ENCODE measurements around the gene SHH. TPM values are rescaled to one million over a fixed set of nuclear protein-coding genes. Genes with fewer than 3 reads are reported as not detected.
A peak's percentile ranks its signal among the peaks of the same experiment; 100 is the strongest.

SHH gene
- polyA plus RNA-seq, 10 donors, result 0.04 to 4.6 (median 0.07) TPM

DNA sequence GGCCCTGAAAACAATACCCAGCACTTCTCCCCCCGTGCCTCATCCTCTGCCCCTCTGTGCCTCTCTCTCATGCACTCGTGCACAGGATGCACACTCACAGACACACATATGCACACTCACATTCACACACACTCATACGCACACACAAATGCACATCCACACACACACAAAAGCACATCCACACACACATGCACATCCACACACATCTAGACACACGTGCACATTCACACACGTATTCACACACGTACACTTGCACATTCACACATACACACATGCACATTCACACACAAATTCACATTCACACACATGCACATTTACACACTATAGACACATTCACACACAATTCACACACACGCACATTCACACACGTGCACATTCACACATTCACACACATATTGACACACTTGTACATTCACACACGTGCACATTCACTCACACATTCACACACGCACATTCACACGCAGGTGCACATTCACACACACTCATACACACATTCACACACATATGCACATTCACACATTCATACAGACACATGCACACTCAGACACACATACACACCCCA is 19.2 kb downstream of the SHH start:
- DNase-seq, result no peak

GRCh38 chr7:155792315-155792960 is 19.8 kb downstream of the SHH start:
- no peak for DNase-seq

- DNase-seq, result no peak
Observed at GRCh38 chr7:155791836-155792235, 20.4 kb downstream of the SHH start.

- no peak for DNase-seq
Observed at GRCh38 chr7:155791214-155791737, 21.0 kb downstream of the SHH start.

DNA sequence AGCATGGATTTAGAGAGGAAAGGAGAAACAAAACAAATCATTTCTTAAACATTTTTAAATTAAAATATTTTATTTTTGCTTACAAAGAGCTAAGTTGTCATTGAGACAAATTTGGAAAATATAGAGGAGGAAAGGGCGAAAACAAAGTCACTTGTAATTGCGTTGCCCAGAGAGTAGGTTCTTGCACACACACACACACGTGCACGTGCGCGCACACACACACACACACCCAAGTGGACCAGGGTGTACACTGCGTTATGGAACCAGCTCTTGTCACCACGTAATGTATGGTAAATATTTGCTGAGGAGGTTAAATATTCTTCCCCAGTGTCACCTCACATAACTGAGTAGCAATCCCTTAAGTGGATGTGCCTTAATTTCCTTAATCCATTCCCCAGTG is 21.6 kb downstream of the SHH start:
- DNase-seq, result no peak

DNA sequence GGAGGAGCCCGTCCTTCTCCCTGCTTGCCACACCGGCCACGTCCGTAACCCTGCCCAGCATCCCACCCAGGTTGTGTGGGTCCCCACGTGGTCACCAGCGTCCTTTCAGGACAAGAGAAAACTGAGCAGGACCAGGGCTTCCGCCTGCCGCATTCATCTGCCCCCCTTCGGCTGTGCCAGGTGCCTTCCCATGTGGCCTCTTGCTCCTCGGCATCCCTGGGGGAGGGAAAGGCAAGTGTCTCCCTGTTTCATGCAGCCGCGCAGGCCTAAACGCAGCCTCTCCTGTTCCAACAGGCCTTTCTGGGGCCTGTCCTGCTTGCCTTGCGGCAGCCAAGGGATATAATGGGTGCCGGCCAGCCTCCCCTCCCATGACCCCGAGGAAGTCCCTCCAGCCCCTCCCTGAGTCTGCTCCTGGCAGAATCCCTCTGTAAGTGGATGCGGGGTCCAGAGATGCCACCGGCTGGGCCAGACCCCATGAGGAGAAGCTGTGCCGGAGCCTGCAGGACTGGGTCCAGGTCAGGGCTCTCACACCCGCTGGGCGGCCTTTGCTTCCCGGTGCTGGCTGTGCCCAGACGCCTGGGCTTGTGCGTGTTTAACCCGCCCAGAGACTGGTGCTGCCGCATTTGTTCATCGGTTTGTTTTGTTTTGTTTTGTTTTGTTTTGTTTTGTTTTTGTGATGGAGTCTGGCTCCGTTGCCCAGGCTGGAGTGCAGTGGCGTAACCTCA is 23.1 kb downstream of the SHH start:
- DNase-seq, result no peak

DNA sequence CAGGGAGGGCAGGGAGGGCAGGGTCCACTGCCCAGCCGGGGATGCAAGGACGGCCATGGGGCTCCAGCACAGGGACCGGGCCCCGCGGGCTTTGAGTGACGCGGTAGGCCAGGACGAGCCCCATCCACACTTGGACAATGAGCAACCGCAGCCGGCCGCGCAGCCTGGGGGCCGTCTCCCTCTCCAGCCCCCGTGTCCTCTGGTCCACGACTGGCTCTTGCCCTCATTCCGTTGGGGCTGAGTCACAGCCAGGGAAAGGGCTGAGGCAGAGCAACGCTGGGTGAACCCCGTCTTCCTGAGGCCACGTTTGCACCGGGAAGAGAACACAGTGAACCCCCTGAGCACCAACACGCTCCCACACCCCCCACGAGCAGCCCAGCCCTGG is 23.7 kb downstream of the SHH start:
- no peak for DNase-seq

DNA sequence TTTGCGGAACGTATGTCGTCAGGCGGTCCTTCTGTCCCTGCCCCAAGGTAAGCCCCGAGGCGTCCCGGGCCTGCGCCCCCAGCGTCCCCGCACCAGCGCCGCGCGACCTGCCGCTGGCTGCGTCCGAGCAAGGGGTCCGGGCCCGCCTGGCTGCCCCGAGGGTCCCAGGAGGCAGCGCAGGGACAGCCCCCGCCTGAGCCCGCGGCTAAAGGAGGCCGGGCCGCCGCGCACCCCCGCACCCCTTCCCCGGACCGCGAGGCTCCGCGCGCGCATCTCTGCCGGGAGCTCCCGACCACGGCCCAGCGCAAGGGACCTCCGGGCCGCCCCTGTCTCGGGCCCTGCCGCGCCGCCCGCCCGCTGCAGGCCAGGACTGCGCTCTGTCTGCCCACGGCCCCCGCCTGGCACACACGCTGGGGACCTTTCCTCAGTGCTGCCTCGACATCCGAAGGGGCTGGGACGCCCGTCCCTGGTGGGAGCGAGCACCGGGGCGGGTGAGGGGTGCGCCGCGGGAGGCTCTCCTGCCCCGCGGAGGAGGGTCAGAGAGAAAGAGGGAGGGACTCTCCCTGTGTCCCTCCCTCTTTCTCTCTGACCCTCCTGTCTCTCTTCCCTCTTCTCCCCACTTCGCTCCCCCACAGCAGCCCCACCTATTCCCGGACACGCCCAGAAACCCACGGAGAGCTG is 25.0 kb downstream of the SHH start:
- DNase-seq, result peak in 1 of 3 donors; percentile 54

DNA sequence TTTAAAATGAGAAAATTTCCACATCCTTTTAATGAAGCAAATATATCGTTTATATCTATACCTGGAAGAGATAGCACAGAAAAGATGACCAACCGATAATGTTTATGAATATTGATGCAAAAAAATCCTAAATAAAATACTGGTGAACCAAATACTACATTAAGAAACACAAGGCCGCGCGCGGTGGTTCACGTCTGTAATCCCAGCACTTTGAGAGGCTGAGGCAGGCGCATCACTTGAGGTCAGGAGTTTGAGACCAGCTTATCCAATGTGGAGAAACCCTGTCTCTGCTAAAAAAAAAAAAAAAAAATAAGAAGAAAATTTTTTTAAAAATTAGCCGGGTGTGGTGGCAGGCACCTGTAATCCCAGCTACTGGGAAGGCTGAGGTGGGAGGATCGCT is 25.8 kb downstream of the SHH start:
- DNase-seq, result no peak

DNA sequence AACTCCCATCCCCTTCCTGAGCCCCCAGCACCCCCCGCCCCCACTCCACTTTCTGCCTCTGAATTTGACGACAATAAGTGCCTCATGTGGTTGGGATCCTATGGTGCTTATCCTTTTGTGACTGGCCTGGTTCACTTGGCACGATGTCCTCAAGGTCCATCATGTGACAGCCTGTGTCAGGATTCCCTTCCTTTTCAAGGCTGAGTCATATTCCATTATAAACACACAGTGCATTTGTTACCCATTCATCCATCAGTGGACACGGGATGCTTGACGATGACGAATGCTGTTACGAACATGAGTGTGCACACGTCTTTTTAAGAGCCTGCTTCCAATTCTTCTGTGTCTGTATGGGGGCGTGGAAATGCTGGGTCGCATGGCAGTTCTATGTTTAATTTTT is 26.7 kb downstream of the SHH start:
- DNase-seq, result no peak

GRCh38 chr7:155782466-155782865 is 29.8 kb downstream of the SHH start:
- DNase-seq, result no peak

DNA sequence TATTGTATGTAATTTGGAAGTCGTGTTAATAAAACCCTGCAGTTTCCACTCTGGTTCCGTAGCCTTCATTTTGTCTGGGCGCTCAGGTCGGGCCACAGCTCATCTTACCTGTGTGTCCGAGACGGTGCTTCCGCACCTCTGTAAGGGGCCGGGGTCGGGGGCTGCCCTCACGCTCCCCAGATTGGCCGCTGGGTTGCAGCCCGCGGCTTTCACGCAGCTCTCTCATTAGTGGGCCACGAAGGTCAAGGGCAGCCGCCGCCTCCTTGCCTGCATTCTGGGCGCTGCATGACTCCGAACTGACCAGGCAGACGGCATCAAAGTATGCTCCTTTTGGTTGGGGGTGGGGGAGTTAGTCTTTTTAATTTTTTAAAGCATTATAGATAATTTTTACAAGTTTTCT is 30.8 kb downstream of the SHH start:
- DNase-seq, result no peak

DNA sequence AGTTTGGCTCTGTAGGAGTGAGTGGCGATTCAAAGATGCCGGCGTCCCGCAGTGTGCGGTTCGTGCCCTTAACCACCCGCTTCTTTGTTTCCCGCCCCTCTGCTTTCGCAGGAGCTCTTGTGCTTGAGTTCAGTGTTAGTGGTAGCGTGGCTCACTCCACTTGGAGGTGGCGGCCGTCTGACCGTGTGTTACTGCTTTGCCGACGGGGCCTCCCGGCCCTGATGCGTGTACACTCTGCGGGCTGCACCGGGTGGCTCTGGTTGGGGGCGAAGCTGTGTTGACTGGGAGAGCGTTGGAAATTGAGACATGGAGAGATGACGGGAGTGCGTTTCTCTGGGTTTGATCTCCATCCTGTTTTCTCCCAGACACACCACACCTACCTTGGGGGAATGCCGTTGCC is 31.4 kb downstream of the SHH start:
- no peak for DNase-seq

DNA sequence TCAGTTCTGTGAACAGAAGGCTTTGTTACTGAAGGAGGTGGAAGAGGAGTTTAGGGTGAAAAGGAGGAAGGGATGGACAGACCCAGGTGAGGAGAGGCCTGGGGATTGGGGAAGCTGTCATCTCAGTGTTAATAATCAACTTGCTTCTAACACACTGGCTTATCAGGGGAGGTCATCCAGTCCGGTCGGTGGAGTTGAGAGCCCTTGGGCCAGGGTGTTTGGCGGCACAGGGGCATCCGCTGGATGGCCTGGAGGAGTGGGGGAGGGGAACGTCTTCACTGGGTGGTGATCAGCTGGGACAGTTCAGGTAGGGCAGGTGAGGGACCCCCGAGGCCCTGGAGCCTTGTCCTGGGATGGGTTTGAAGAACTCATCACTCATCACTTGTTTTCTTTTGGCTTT is 33.9 kb downstream of the SHH start:
- DNase-seq, result no peak

GRCh38 chr7:155776606-155777005 is 35.7 kb downstream of the SHH start:
- no peak for DNase-seq

DNA sequence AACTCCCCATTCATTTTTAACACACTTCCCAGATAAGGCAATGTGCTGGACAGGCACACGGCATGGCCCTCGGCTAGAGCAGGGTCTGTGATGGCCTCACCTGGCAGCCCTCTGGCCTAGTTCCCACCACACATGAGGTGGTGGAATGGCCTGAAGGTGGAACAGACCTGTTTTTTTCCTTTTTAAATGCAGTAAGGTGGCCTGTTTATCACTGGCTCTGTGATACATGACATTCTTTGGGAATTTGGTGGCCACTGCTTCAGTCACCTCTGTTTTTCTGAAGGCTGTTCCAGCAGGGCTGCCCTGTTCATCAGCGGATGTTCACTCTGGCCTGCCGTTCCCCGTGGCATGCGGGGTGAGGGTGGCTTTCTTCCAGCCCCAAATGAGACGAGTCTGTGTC is 36.6 kb downstream of the SHH start:
- DNase-seq, result no peak

GRCh38 chr7:155774947-155775346 is 37.3 kb downstream of the SHH start:
- no peak for DNase-seq

- DNase-seq, result no peak
Observed at GRCh38 chr7:155773531-155773930, 38.7 kb downstream of the SHH start.

DNA sequence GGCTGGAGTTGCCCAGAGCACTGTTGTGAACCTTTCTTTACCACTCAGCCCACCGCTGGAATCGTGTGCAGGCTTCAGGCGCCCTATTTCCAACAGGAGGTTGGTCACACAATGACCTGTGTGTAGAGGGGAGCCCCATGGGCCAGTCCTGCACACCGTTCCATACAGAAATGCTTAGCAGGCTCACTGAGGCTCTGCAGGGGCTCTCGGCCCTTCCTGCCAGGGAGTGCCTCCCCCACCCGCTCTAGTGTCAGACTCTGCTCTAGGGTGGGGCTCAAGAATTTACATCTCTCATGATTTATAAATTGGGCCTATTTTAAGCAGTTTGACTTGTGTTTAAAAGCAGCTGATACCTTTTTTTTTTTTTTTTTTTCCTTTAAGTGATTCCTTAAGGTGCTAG is 42.0 kb downstream of the SHH start:
- DNase-seq, result no peak

DNA sequence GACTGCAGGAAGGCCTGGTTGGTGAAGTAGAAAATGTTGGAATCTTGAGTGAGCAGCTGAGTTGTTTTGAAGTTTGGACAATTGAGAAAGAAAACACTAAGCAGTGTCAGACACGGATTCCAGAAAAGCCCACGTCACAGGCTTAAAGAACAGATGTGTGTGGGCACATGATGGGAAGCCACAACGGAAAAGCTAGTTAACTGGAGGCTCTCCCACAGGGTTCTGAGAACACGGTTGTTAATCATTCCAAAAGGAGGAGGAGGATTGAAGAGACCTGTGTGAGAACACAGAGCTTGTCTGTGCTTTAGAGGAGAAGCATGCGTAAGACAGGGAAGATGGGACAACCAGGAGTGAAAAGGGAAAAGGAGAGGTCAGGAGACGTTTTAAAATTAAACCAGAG is 42.6 kb downstream of the SHH start:
- peak in 2 of 3 donors; percentile 26 for DNase-seq

DNA sequence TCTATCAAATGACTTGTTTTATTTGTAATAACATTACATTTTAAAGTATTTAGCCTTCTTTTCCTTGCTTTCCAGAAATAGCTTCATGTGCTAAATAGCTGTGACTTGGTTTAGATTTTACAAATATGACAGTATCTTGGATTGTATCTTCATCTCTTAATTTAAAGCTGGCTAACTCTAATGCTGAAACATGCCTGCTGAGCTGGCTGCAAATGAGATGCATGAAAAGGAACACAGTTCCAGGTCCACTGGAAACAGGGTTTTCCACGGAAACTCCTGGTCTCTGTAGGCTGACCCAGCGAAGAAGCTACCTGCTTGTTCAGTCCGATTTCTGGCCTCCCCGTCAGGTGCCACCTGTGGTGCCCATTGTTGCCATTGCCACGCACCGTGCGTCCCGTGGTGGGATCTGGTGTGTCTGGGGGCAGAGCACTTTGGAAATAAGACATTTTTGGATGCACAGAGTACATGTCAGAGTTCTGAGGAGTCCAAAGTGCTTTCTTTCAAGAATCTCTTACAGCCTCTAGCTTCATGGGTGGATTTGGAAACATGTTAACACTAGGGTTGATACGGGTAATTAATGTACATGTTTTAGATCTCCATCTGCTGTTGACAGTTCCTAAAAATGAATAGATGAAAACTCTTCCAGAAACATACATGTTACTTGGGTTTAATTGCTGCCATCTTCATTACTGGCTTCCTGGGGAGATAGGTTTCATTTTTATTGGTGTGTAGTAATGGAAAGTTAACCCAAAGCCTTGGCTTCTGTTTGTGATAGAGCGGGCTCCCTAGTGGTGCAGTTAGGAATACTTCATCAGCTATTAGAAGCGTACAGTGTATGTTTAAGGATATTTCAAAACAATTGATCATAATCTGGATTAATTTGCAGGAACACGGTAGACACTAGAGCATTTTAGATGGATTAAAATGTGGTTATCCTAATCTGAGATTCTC is 45.0 kb downstream of the SHH start:
- no peak for DNase-seq

DNA sequence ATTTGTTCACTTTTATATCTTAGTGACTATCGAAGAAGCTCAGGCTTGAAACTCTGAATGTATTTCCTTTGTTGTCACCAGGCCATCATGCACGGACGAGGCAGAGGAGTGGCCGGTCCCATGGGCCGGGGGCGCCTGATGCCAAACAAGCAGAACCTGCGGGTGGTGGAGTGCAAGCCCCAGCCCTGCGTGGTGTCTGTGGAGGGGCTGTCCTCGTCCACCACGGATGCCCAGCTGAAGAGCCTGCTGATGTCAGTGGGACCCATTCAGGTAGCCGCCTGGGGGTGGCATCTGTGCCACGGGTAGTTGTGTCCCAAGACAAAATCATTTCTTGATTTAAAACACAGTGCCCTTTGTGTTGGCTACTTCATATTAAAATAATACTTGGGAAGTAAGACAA is 45.9 kb downstream of the SHH start:
- no peak for DNase-seq

Data from muscle of back (tissue), 11 donors.